ENCODE results near the gene MUC2. TPM values are rescaled to one million over a fixed set of nuclear protein-coding genes. Genes with fewer than 3 reads are reported as not detected.

Gene MUC2
- total and polyA plus RNA-seq, 2 donors (not counting 1 experiment from before 2014, with no cell fraction given): not detected

DNA sequence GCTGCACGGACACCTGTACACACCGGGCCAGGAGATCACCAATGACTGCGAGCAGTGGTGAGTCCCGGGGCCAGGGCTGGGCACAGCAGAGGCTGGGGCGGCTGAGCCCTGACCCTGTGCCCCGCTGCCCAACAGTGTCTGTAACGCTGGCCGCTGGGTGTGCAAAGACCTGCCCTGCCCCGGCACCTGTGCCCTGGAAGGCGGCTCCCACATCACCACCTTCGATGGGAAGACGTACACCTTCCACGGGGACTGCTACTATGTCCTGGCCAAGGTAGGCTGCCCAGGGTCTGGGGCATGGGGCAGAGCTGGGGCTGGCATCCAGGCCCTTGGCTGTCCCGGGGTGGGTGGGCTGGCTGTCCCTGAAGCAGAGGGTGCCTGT lies 7.7 kb downstream of the MUC2 start:
- TF ChIP-seq CTCF (IDR thresholded peaks at IDR 0.05) (no peak), EZH2 (IDR thresholded peaks at IDR 0.05; ENCODE audit: borderline replicate concordance, insufficient read depth, low read depth, low read length, poor library complexity, severe bottlenecking) (no peak)
- Histone ChIP-seq H3K4me1 (ENCODE audit: control insufficient read depth in 2 of 2, insufficient read depth in 2 of 2, low read length in 2 of 2) (no peaks in the 10 kb centered on the region), H4K20me1 (ENCODE audit: control insufficient read depth, insufficient read depth, low read length, poor library complexity, severe bottlenecking) (no peaks in the 10 kb centered on the region), H3K4me2 (replicated peaks; ENCODE audit: low read depth, low read length, poor library complexity, severe bottlenecking) (no peak overlapping the region), H3K27me3 (replicated peaks in 1 of 4; ENCODE audit: control extremely low read depth in 1 of 4, control insufficient read depth in 3 of 4, insufficient read depth in 4 of 4, low read length in 3 of 4) (no peaks in the 10 kb centered on the region), H3K27ac (ENCODE audit: low read length in 2 of 2) (no peak overlapping the region), H2AFZ (ENCODE audit: insufficient read depth, low read depth, low read length, poor library complexity, severe bottlenecking) (no peak overlapping the region), H3K36me3 (replicated peaks in 1 of 2; ENCODE audit: control extremely low read depth in 1 of 2, control insufficient read depth in 1 of 2, extremely low read depth in 1 of 2, insufficient read depth in 2 of 2, low read length in 1 of 2) (no peaks in the 10 kb centered on the region), H3K79me2 (ENCODE audit: control insufficient read depth, insufficient read depth, low read length) (no peaks in the 10 kb centered on the region), H3K9ac (ENCODE audit: low read length) (no peak overlapping the region), H3K9me3 (ENCODE audit: control extremely low read depth in 1 of 3, control insufficient read depth in 2 of 3, insufficient read depth in 1 of 3, low read length in 2 of 3) (no peaks in the 10 kb centered on the region), H3K4me3 (ENCODE audit: control extremely low read depth in 1 of 5, extremely low read depth in 1 of 5, insufficient read depth in 1 of 5, low read depth in 2 of 5, low read length in 4 of 5) (no peak overlapping the region)
- Mint-ChIP-seq H3K27me3 (no peaks in the 10 kb centered on the region), H3K27ac (no peak overlapping the region), H3K9me3 (ENCODE audit: insufficient read depth) (no peaks in the 10 kb centered on the region), H3K4me3 (no peak overlapping the region), H3K4me1 (no peaks in the 10 kb centered on the region)
- no peak for DNase-seq
- ChIA-PET POLR2A (no interaction called here), CTCF (no interaction called here)
- WGBS (ENCODE audit: insufficient coverage): 93% methylated on average over 14 of the region's 14 CpGs
- no peak for ATAC-seq (ENCODE audit: low read depth)
- intact Hi-C loops (cut with micrococcal nuclease): no loop called here

- no peaks in the 10 kb centered on the region for H3K4me1 ChIP-seq (ENCODE audit: control insufficient read depth in 2 of 2, insufficient read depth in 2 of 2, low read length in 2 of 2)
- intact Hi-C loops (cut with micrococcal nuclease): no loop called here
- no peaks in the 10 kb centered on the region for H3K79me2 ChIP-seq (ENCODE audit: control insufficient read depth, insufficient read depth, low read length)
- no peaks in the 10 kb centered on the region for H3K27me3 Mint-ChIP-seq
- H3K27ac ChIP-seq (ENCODE audit: low read length in 2 of 2): no peak overlapping the region
- H4K20me1 ChIP-seq (ENCODE audit: control insufficient read depth, insufficient read depth, low read length, poor library complexity, severe bottlenecking): no peaks in the 10 kb centered on the region
- no peak overlapping the region for H2AFZ ChIP-seq (ENCODE audit: insufficient read depth, low read depth, low read length, poor library complexity, severe bottlenecking)
- H3K4me3 Mint-ChIP-seq: no peak overlapping the region
- no peaks in the 10 kb centered on the region for H3K27me3 ChIP-seq (replicated peaks in 1 of 4; ENCODE audit: control extremely low read depth in 1 of 4, control insufficient read depth in 3 of 4, insufficient read depth in 4 of 4, low read length in 3 of 4)
- H3K9ac ChIP-seq (ENCODE audit: low read length): no peak overlapping the region
- H3K27ac Mint-ChIP-seq: no peak overlapping the region
- no peaks in the 10 kb centered on the region for H3K36me3 ChIP-seq (replicated peaks in 1 of 2; ENCODE audit: control extremely low read depth in 1 of 2, control insufficient read depth in 1 of 2, extremely low read depth in 1 of 2, insufficient read depth in 2 of 2, low read length in 1 of 2)
- CTCF ChIA-PET: no interaction called here
- H3K4me3 ChIP-seq (ENCODE audit: control extremely low read depth in 1 of 5, extremely low read depth in 1 of 5, insufficient read depth in 1 of 5, low read depth in 2 of 5, low read length in 4 of 5): no peak overlapping the region
- H3K9me3 ChIP-seq (ENCODE audit: control extremely low read depth in 1 of 3, control insufficient read depth in 2 of 3, insufficient read depth in 1 of 3, low read length in 2 of 3): no peaks in the 10 kb centered on the region
- H3K9me3 Mint-ChIP-seq (ENCODE audit: insufficient read depth): no peaks in the 10 kb centered on the region
- POLR2A ChIA-PET: no interaction called here
- DNase-seq: no peak
- 83% methylated on average over 33 of the region's 33 CpGs for WGBS (ENCODE audit: insufficient coverage)
- TF ChIP-seq EZH2 (IDR thresholded peaks at IDR 0.05; ENCODE audit: borderline replicate concordance, insufficient read depth, low read depth, low read length, poor library complexity, severe bottlenecking): no peak
- TF ChIP-seq CTCF (IDR thresholded peaks at IDR 0.05): no peak
- H3K4me2 ChIP-seq (replicated peaks; ENCODE audit: low read depth, low read length, poor library complexity, severe bottlenecking): no peak overlapping the region
- H3K4me1 Mint-ChIP-seq: no peaks in the 10 kb centered on the region
- ATAC-seq (ENCODE audit: low read depth): no peak
Observed at GRCh38 chr11:1082728-1083620, 8.3 kb downstream of the MUC2 start.
